ENCODE results near the gene FANCC.

DNA sequence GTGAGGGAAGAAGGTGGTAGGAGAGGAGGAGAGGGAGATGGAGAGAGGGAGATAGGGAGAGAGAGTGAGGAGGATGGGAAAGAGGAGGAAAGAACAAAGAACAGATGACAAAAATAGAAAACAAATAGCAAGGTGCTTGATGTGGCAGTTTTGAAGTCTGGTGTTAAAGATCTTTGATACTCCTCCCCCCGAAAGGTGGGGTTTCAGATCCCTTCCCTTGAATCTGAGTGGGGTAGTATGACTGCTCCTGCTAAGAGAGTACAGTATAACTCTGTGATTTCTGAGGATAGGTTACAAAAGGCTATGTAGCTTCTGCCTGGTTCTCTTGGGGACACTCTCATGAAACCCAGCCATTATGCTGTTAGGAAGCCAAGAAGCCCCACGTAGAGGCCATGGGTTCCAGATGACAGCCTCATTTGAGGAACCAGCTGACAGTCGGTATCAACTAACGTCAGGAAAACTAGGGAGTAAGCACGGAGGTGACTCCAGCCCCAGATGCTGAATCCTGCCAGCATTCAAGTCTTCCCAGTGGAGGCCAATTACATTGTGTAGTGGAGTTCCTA is 102.1 kb downstream of the FANCC start:
- TF ChIP-seq, protein P1, sequence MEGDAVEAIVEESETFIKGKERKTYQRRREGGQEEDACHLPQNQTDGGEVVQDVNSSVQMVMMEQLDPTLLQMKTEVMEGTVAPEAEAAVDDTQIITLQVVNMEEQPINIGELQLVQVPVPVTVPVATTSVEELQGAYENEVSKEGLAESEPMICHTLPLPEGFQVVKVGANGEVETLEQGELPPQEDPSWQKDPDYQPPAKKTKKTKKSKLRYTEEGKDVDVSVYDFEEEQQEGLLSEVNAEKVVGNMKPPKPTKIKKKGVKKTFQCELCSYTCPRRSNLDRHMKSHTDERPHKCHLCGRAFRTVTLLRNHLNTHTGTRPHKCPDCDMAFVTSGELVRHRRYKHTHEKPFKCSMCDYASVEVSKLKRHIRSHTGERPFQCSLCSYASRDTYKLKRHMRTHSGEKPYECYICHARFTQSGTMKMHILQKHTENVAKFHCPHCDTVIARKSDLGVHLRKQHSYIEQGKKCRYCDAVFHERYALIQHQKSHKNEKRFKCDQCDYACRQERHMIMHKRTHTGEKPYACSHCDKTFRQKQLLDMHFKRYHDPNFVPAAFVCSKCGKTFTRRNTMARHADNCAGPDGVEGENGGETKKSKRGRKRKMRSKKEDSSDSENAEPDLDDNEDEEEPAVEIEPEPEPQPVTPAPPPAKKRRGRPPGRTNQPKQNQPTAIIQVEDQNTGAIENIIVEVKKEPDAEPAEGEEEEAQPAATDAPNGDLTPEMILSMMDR (IDR thresholded peaks at IDR 0.05), result no peak
- no peak for TF ChIP-seq POLR2A (IDR thresholded peaks at IDR 0.05)
